Mucosa of descending colon (tissue), 3 donors: ENCODE measurements around the gene POMGNT1. TPM values are rescaled to one million over a fixed set of nuclear protein-coding genes. Genes with fewer than 3 reads are reported as not detected.

Experiments used
- ATAC-seq: fragments of 200-7000 bp; cut with Tn5 transposase; one replicate; pipeline ENCODE4 v1.9.1; 2020; ENCODE audit warnings: mild to moderate bottlenecking, moderate library complexity
- DNase-seq, 3 donors: peaks; one replicate each; pipeline ENCODE4 v3.0.0-alpha.2; 2020
- H3K36me3 ChIP-seq: fragments of 200-600 bp; one replicate; pipeline ENCODE4 v1.8.0; 2021; ENCODE audit warnings: low read depth, mild to moderate bottlenecking
- H3K4me1 ChIP-seq: fragments of 200-600 bp; one replicate; pipeline ENCODE4 v1.8.0; 2021; ENCODE audit warnings: low read depth, mild to moderate bottlenecking
- H3K4me3 ChIP-seq: fragments of 200-600 bp; one replicate; pipeline ENCODE4 v1.8.0; 2021; ENCODE audit warnings: mild to moderate bottlenecking
- H3K9me3 ChIP-seq: fragments of 200-600 bp; one replicate; pipeline ENCODE4 v1.8.0; 2021; ENCODE audit warnings: mild to moderate bottlenecking
- intact Hi-C, 2 donors: fragments of 100-400 bp; cut with DNase I in 1 of 2; cut with micrococcal nuclease in 1 of 2; formaldehyde crosslinking; loops; one replicate each; pipeline versions ENCODE4 v1.11.0 to v1.11.1; 2022; cut with DNase I, micrococcal nuclease
- total RNA-seq, 3 donors: library from RNA; stranded (reverse); fragmentation: NEBNext Ultra II Directional in 2 of 3; extraction: Animal tissue kit (Norgen Biotek cat#: 25700) in 2 of 3; gene quantifications; one replicate each; pipeline versions ENCODE4 v1.2.1 to v1.2.4, GENCODE V29; 2021 to 2023
- TF ChIP-seq, protein P1 (sequence below): fragments of 200-600 bp; IDR thresholded peaks from one replicate; pipeline ENCODE4 v1.8.0; 2022; ENCODE audit warnings: antibody characterized with exemption, mild to moderate bottlenecking
- donor health status: DM: no; HTN: no; CAD: no; lungs with moderate emphysema.
- donor health status: DM: no; HTN: no; CAD: no.
- donor health status: DM: no; HTN: yes; CAD: no.

POMGNT1 gene
- total RNA-seq, 3 donors from 2014 or later = 23.8 to 39.0 (median 38.4) TPM

DNA sequence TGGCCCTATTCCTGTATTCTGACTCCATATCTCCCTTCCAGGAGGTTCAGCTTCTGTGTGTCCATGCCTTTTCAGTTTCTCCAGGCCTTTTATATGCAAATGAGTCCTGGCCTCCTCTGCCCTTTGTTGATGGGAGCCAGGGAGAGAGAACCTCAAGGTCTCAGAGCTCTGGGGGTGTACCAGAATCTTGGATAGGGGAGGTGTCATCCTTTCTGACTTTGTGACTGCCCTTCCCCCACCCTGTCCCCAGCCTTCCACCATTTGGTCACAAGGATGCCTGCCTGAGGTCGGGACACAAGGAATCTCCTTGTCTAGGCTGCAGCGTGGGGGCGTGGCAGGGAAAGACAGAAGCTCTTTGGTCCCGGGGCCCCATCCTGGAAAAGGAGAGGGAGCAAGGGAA lies 23.5 kb upstream of the POMGNT1 start:
- Histone ChIP-seq H3K9me3 (no peaks in the 10 kb centered on the region), H3K4me1 (no peaks in the 10 kb centered on the region), H3K4me3 (no peak overlapping the region), H3K36me3 (no peaks in the 10 kb centered on the region)
- no peak for ATAC-seq
- intact Hi-C loops = no loop called here
- TF ChIP-seq, protein P1, sequence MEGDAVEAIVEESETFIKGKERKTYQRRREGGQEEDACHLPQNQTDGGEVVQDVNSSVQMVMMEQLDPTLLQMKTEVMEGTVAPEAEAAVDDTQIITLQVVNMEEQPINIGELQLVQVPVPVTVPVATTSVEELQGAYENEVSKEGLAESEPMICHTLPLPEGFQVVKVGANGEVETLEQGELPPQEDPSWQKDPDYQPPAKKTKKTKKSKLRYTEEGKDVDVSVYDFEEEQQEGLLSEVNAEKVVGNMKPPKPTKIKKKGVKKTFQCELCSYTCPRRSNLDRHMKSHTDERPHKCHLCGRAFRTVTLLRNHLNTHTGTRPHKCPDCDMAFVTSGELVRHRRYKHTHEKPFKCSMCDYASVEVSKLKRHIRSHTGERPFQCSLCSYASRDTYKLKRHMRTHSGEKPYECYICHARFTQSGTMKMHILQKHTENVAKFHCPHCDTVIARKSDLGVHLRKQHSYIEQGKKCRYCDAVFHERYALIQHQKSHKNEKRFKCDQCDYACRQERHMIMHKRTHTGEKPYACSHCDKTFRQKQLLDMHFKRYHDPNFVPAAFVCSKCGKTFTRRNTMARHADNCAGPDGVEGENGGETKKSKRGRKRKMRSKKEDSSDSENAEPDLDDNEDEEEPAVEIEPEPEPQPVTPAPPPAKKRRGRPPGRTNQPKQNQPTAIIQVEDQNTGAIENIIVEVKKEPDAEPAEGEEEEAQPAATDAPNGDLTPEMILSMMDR = no peak
- DNase-seq = no peak

DNA sequence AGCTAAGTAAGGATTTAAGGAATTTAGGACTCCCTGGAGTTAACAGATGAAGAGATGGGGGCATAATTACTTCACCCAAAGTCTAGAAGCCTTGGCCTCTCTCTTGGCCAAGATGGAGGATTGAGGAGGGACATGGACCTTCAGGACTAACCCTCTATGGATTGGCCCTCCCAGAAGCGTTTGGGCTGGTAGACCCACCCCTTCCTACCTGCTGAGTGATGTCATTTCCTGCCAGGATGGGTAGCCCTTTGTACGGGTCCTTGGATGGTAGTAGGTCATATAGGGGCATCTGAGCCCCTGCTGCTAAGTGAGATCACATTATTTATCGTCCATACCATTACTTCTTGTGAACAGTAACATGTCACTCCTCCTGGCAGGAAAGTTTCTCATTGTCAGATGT lies 22.6 kb upstream of the POMGNT1 start:
- TF ChIP-seq, protein P1 = no peak
- Histone ChIP-seq H3K4me1 (no peaks in the 10 kb centered on the region), H3K36me3 (no peaks in the 10 kb centered on the region), H3K4me3 (no peak overlapping the region), H3K9me3 (no peaks in the 10 kb centered on the region)
- DNase-seq (no peak), ATAC-seq (no peak)
- intact Hi-C loops = no loop called here

DNA sequence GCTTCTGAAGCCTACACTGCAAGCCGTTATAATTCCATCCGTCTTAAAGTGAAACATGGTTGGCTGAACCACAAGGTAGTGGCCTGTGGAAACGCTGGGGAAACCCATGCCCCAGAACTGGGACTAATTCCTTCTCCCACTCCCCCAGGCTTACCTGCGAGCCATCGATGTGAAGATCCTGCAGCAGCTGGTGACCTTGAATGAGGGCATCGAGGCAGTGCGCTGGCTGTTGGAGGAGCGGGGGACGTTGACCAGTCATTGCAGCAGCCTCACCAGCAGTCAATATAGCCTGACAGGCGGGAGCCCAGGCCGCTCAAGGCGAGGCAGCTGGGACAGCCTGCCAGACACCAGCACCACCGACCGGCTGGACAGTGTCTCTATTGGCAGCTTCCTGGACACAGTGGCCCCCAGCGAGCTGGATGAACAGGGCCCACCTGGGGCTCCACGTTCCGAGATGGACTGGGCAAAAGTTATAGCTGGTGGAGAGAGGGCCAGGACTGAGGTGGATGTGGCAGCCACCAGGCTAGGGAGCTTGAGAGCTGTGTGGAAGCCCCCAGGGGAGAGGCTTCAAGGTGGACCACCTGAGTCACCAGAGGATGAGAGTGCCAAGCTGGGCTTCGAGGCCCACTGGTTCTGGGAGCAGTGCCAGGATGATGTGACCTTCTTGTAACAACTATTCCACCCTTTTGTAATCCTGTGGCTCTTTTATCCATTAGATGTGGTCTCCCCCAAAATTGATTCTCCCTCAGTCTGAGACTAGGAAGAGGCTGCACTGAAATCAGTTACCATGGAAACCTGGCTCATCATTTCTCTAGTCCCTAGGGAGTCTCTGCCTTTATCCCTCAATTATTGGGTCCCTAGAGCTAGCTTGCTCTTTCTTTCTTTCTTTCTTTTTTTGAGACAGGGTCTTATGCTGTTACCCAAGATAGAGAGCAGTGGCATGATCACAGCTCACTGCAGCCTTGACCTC lies 21.6 kb upstream of the POMGNT1 start:
- no peak for DNase-seq
- Histone ChIP-seq H3K9me3 (no peaks in the 10 kb centered on the region), H3K4me1 (no peaks in the 10 kb centered on the region), H3K36me3 (no peaks in the 10 kb centered on the region), H3K4me3 (no peak overlapping the region)
- no peak for ATAC-seq
- TF ChIP-seq, protein P1 = no peak
- intact Hi-C loops = no loop called here

DNA sequence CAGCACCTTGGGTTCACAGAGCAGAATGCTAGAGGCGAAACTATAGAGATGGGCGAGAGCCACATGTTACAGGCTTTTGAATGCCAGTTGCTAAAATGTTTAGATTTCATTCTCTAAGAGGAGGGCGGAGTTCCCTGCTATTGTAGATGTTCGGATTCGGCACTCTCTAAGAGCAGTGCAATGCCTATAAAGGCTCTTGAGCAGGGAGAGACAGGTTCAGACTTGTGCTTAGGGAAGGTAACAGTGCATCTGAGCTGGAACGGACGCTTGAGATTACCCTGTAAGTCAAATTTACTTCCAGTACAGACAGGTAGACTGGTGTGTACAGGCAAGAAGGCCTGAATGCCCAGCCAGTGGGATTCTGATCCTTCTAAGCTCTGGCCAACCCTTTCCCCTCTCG lies 20.2 kb upstream of the POMGNT1 start:
- DNase-seq (no peak), ATAC-seq (no peak)
- Histone ChIP-seq H3K4me1 (no peaks in the 10 kb centered on the region), H3K36me3 (no peaks in the 10 kb centered on the region), H3K9me3 (no peaks in the 10 kb centered on the region), H3K4me3 (no peak overlapping the region)
- intact Hi-C loops = no loop called here
- TF ChIP-seq, protein P1 = no peak

DNA sequence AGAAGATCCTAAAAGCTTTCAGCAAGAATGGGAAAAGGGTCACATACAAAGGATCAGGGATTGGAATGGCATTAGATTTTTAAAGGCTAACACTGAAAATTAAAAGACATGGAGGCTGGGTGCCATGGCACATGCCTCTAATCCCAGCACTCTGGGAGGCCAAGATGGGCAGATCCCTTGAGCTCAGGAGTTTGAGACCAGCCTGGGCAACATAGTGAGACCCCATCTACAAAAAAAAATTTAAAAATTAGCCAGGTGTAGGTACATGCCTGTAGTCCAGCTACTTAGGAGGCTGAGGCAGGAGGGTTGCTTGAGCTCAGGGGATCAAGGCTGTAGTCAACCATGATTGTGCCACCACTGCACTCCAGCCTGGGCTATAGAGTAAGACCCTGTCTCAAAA lies 17.3 kb upstream of the POMGNT1 start:
- intact Hi-C loops = no loop called here
- Histone ChIP-seq H3K36me3 (no peaks in the 10 kb centered on the region), H3K4me1 (no peaks in the 10 kb centered on the region), H3K4me3 (no peak overlapping the region), H3K9me3 (no peaks in the 10 kb centered on the region)
- DNase-seq (no peak), ATAC-seq (no peak)
- TF ChIP-seq, protein P1 = no peak
